ENCODE results near the gene SORBS1.

- TF ChIP-seq ZNF274 (CRISPR knock-in tag; IDR thresholded peaks at IDR 0.05) = no peak
- TF ChIP-seq ELK4 (CRISPR knock-in tag; IDR thresholded peaks at IDR 0.05; ENCODE audit: borderline replicate concordance) = no peak
- no peak for TF ChIP-seq MXI1 (IDR thresholded peaks at IDR 0.05; ENCODE audit: borderline replicate concordance, low read depth, low read length)
Measured at GRCh38 chr10:95359466-95359865, 201.7 kb downstream of the SORBS1 start.
